ENCODE measurements around the gene ABCC6. TPM values are rescaled to one million over a fixed set of nuclear protein-coding genes. Genes with fewer than 3 reads are reported as not detected.
"Not testable (repeated sequence)": the region's sequence is repeated elsewhere in the genome, so short reads cannot be mapped to it uniquely, and the experiment has no call there.

The ABCC6 gene
- total and polyA plus RNA-seq, 8 donors = 10.8 to 30.6 (median 15.7) TPM

- H3K4me3 ChIP-seq; H3K4me1 ChIP-seq; H3K9me3 ChIP-seq; FAIRE-seq; H3K27ac ChIP-seq; intact Hi-C loops (cut with DNase I); H3K27me3 ChIP-seq; H3K36me3 ChIP-seq: not testable (repeated sequence)
- peak in 5 of 6 donors; percentile 59 to 74 (median 72) for DNase-seq
- WGBS, 2 donors = 21 to 32% methylated on average over 3 of the region's 4 CpGs
- peak in 2 of 4 donors; percentile 15 to 21 for TF ChIP-seq CTCF (IDR thresholded peaks at IDR 0.05)
- ATAC-seq = peak; percentile 73 to 92 (median 89)
Measured at GRCh38 chr16:16202400-16203143, 20.7 kb downstream of the ABCC6 start.

GRCh38 chr16:16201880-16202279 lies 21.4 kb downstream of the ABCC6 start:
- H3K4me1 ChIP-seq; H3K36me3 ChIP-seq; H3K27me3 ChIP-seq; DNase-seq; intact Hi-C loops (cut with DNase I); H3K27ac ChIP-seq; H3K4me3 ChIP-seq; H3K9me3 ChIP-seq; FAIRE-seq: not testable (repeated sequence)
- 80 to 89% methylated on average over 7 of the region's 8 CpGs for WGBS, 2 donors
- peak in 1 of 4 donors; percentile 12 for ATAC-seq

GRCh38 chr16:16200391-16200790 lies 22.9 kb downstream of the ABCC6 start:
- H3K36me3 ChIP-seq; H3K4me1 ChIP-seq; H3K4me3 ChIP-seq; DNase-seq; intact Hi-C loops (cut with DNase I); H3K27ac ChIP-seq; H3K27me3 ChIP-seq; FAIRE-seq; ATAC-seq; H3K9me3 ChIP-seq: not testable (repeated sequence)
- 67 to 82% methylated on average over 1 to 5 of the region's 5 CpGs for WGBS, 2 donors

DNA sequence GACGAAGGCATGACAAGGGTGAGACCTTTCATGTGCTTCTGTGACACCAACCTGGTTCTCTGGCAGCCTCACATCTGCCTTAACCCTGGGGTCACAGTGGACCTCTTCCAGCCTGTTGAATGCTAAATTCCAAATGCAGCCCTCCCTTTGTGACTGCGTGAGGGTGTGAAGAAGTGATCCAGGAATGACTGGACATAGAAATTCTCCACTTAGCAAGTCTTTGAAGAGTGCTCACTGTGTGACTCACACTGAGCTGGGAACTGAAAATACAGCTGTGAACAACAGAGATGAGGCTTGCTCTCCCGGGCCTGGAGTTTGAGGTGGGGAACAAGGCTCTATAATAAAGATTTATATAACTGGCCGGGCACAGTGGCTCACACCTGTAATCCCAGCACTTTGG lies 23.9 kb downstream of the ABCC6 start:
- H3K4me3 ChIP-seq; ATAC-seq; H3K36me3 ChIP-seq; H3K4me1 ChIP-seq; intact Hi-C loops (cut with DNase I); H3K27ac ChIP-seq; DNase-seq; H3K9me3 ChIP-seq; FAIRE-seq; H3K27me3 ChIP-seq: not testable (repeated sequence)
- 80 to 85% methylated on average over 4 of the region's 4 CpGs for WGBS, 2 donors

DNA sequence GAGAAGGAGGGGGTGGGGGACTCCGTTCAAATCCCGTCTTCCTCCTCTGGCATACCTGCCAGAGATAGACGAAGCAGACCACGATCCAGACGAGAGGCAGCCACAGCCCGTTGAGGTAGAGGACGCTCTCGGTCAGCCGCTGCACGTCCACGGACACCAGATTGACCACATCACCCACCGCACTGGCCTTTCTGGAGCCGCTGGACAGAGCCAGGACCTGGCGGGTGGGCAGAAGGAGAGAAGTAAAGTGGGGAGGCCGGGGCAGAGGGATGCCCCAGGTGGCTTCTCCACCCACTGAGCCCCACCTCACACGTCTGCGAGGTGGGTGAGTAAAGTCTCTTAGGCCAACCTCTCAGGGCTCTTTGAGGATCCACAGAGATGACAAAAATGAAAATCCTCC lies 25.3 kb downstream of the ABCC6 start:
- no peak for TF ChIP-seq CTCF (IDR thresholded peaks at IDR 0.05)
- 91% methylated on average over 16 to 17 of the region's 17 CpGs for WGBS, 2 donors
- H3K9me3 ChIP-seq = no peaks in the 10 kb centered on the region
- H3K4me1 ChIP-seq = no peaks in the 10 kb centered on the region
- no peaks in the 10 kb centered on the region for H3K27me3 ChIP-seq
- ATAC-seq (no peak), FAIRE-seq (no peak), DNase-seq (no peak)
- intact Hi-C loops (cut with DNase I) = no loop called here
- peaks cover 0 to 6% (median 0%) of the 10 kb centered on the region in 3 donors for H3K36me3 ChIP-seq
- H3K27ac ChIP-seq = no peak overlapping the region
- no peak overlapping the region for H3K4me3 ChIP-seq

DNA sequence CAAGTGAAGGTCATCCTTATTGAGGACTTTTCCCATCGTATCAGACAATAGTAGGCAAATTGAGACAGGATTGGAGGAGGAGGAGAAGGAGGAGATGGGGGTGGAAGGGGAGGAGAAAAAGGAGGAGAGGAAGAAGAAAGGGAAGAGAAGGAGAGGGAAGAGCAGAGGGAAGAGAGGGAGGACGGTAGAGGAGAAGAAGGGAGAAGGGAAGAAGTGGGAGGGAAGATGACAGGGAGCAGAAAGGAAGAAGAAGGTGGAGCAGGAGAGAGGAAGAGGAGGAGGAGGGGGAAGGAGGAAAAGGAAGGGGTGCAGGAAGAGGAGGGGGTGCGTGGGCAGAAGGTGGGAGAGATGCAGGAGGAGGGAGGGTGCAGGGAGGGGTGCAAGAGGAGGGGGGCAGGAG lies 26.0 kb downstream of the ABCC6 start:
- Histone ChIP-seq H3K36me3 (peaks cover 0 to 11% (median 0%) of the 10 kb centered on the region in 3 donors), H3K4me1 (no peaks in the 10 kb centered on the region), H3K4me3 (no peak overlapping the region), H3K9me3 (no peaks in the 10 kb centered on the region), H3K27ac (no peak overlapping the region), H3K27me3 (no peaks in the 10 kb centered on the region)
- TF ChIP-seq CTCF (IDR thresholded peaks at IDR 0.05) = no peak
- intact Hi-C loops (cut with DNase I) = no loop called here
- no peak for DNase-seq
- WGBS, 2 donors = 72 to 84% methylated on average over 3 of the region's 3 CpGs
- ATAC-seq = no peak
- no peak for FAIRE-seq

Data from pancreas (tissue), 10 donors.